ENCODE measurements around the gene DCBLD1.

DNA sequence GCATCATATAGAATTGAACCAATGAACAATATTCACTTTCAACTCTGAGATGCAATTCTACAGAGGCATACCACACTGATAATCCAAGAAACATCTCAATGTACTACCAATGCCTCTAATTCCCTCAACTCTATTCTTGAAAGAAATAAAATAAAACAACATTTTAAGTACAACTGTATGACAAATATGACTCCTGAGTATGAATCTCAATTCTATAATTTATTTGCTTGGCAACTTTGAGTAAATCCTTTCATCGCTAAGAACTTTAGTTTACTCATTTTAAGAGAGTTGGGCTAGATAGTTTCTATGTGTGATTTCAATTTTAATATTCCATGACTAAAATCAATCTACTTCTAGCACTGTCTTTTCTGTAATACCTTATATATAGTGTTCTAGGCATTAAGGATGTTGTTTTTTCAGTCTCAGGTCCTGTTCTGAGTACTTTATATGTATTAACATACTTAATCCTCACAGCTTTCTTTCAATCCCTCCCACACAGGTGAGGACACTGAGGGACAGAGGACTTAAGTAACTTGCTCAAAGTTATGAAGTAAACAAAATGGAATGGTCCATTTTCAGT lies 86.4 kb downstream of the DCBLD1 start:
- TF ChIP-seq, protein P1, sequence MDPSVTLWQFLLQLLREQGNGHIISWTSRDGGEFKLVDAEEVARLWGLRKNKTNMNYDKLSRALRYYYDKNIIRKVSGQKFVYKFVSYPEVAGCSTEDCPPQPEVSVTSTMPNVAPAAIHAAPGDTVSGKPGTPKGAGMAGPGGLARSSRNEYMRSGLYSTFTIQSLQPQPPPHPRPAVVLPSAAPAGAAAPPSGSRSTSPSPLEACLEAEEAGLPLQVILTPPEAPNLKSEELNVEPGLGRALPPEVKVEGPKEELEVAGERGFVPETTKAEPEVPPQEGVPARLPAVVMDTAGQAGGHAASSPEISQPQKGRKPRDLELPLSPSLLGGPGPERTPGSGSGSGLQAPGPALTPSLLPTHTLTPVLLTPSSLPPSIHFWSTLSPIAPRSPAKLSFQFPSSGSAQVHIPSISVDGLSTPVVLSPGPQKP (IDR thresholded peaks at IDR 0.05; ENCODE audit: borderline replicate concordance, low read depth, low read length) = no peak
- TF ChIP-seq, protein P2, sequence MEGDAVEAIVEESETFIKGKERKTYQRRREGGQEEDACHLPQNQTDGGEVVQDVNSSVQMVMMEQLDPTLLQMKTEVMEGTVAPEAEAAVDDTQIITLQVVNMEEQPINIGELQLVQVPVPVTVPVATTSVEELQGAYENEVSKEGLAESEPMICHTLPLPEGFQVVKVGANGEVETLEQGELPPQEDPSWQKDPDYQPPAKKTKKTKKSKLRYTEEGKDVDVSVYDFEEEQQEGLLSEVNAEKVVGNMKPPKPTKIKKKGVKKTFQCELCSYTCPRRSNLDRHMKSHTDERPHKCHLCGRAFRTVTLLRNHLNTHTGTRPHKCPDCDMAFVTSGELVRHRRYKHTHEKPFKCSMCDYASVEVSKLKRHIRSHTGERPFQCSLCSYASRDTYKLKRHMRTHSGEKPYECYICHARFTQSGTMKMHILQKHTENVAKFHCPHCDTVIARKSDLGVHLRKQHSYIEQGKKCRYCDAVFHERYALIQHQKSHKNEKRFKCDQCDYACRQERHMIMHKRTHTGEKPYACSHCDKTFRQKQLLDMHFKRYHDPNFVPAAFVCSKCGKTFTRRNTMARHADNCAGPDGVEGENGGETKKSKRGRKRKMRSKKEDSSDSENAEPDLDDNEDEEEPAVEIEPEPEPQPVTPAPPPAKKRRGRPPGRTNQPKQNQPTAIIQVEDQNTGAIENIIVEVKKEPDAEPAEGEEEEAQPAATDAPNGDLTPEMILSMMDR (conservative IDR thresholded peaks at IDR 0.05; ENCODE audit: low read depth, low read length) = no peak
- TF ChIP-seq RFX5 (IDR thresholded peaks at IDR 0.05; ENCODE audit: low read depth, low read length) (no peak), CEBPB (IDR thresholded peaks at IDR 0.05; ENCODE audit: low read depth, low read length) (no peak), POLR2A (IDR thresholded peaks at IDR 0.05; ENCODE audit: low read depth, low read length) (no peak)
